HG03571 (cell line): ENCODE measurements around the gene TENT4B.
"Not testable (repeated sequence)": the region's sequence is repeated elsewhere in the genome, so short reads cannot be mapped to it uniquely, and the experiment has no call there.

Source experiments
- ATAC-seq: cut with Tn5 transposase; IDR thresholded peaks from one replicate; pipeline ENCODE4 v1.9.1; 2021; ENCODE audit not compliant: unreplicated experiment

TENT4B gene

GRCh38 chr16:50154420-50154950 lies 1.4 kb downstream of the TENT4B start:
- no peak for ATAC-seq

- no peak for ATAC-seq
These were observed 2.8 kb downstream of the TENT4B start for GRCh38 chr16:50155925-50156324.

GRCh38 chr16:50156590-50156989 lies 3.5 kb downstream of the TENT4B start:
- no peak for ATAC-seq

GRCh38 chr16:50160495-50161164 lies 7.5 kb downstream of the TENT4B start:
- no peak for ATAC-seq

- ATAC-seq: no peak
These were observed 8.8 kb downstream of the TENT4B start for GRCh38 chr16:50161950-50162349.

- no peak for ATAC-seq
These were observed 12.4 kb downstream of the TENT4B start for GRCh38 chr16:50165473-50165872.

- no peak for ATAC-seq
These were observed 13.7 kb downstream of the TENT4B start for GRCh38 chr16:50166511-50167500.

- ATAC-seq: no peak
These were observed 14.4 kb downstream of the TENT4B start for GRCh38 chr16:50167556-50167955.

GRCh38 chr16:50169555-50170096 lies 16.5 kb downstream of the TENT4B start:
- no peak for ATAC-seq

GRCh38 chr16:50171773-50172172 lies 18.7 kb downstream of the TENT4B start:
- ATAC-seq: not testable (repeated sequence)

GRCh38 chr16:50172195-50172922 lies 19.3 kb downstream of the TENT4B start:
- ATAC-seq: no peak

GRCh38 chr16:50173316-50173715 lies 20.2 kb downstream of the TENT4B start:
- no peak for ATAC-seq

GRCh38 chr16:50178491-50178941 lies 25.4 kb downstream of the TENT4B start:
- no peak for ATAC-seq

GRCh38 chr16:50182441-50182840 lies 29.3 kb downstream of the TENT4B start:
- no peak for ATAC-seq

GRCh38 chr16:50183316-50183715 lies 30.2 kb downstream of the TENT4B start:
- no peak for ATAC-seq

- ATAC-seq: no peak
These were observed 31.9 kb downstream of the TENT4B start for GRCh38 chr16:50185005-50185505.

- no peak for ATAC-seq
These were observed 35.6 kb downstream of the TENT4B start for GRCh38 chr16:50188619-50189136.

GRCh38 chr16:50190292-50190691 lies 37.2 kb downstream of the TENT4B start:
- ATAC-seq: no peak

- ATAC-seq: no peak
These were observed 39.4 kb downstream of the TENT4B start for GRCh38 chr16:50192386-50193050.

GRCh38 chr16:50193594-50193993 lies 40.5 kb downstream of the TENT4B start:
- ATAC-seq: no peak
